Measurements from ENCODE around the gene PPIL4. TPM values are rescaled to one million over a fixed set of nuclear protein-coding genes. Genes with fewer than 3 reads are reported as not detected.

PPIL4 gene
- total and polyA plus RNA-seq, 2 of the 13 experiments (the other 11 are each of a cell fraction or from before 2014, with no cell fraction given), result 5.5 to 46.0 TPM

- TF ChIP-seq DMTF1 (CRISPR knock-in tag; IDR thresholded peaks at IDR 0.05), result no peak
- TF ChIP-seq MXI1 (IDR thresholded peaks at IDR 0.05; ENCODE audit: borderline replicate concordance, low read depth, low read length), result peak; percentile 82; the same call in 1 of the 3 replicates
- TF ChIP-seq DNMT3B (CRISPR knock-in tag; conservative IDR thresholded peaks at IDR 0.05), result no peak
- TF ChIP-seq JDP2 (CRISPR knock-in tag; IDR thresholded peaks at IDR 0.05; ENCODE audit: borderline replicate concordance), result no peak
- no peak for TF ChIP-seq ZNF704 (CRISPR knock-in tag; IDR thresholded peaks at IDR 0.05; ENCODE audit: borderline replicate concordance)
- TF ChIP-seq ATF7-NPFF (CRISPR knock-in tag; IDR thresholded peaks at IDR 0.05; ENCODE audit: low read depth), result no peak
- no peak for TF ChIP-seq TP53 (CRISPR knock-in tag; conservative IDR thresholded peaks at IDR 0.05)
- no peak for TF ChIP-seq NAIF1 (CRISPR knock-in tag; IDR thresholded peaks at IDR 0.05; ENCODE audit: borderline replicate concordance)
- TF ChIP-seq RBAK (CRISPR knock-in tag; IDR thresholded peaks at IDR 0.05), result no peak
- TF ChIP-seq ZNF512 (CRISPR knock-in tag; IDR thresholded peaks at IDR 0.05), result no peak
- no peak for TF ChIP-seq AKNA (CRISPR knock-in tag; IDR thresholded peaks at IDR 0.05; ENCODE audit: borderline replicate concordance)
- no peak for TF ChIP-seq HOXA7 (CRISPR knock-in tag; IDR thresholded peaks at IDR 0.05)
- TF ChIP-seq ZNF747 (CRISPR knock-in tag; IDR thresholded peaks at IDR 0.05; ENCODE audit: borderline replicate concordance), result peak; percentile 35; the same call in 1 of the 2 replicates
- peak; percentile 44; the same call in 1 of the 2 replicates for TF ChIP-seq ZBTB38 (CRISPR knock-in tag; IDR thresholded peaks at IDR 0.05)
- TF ChIP-seq LCORL (IDR thresholded peaks at IDR 0.05), result no peak
- 0 out of 2 replicates have a peak, but pooled peaks have one; percentile 42 for TF ChIP-seq LCORL (CRISPR knock-in tag; IDR thresholded peaks at IDR 0.05)
- TF ChIP-seq NFKB2 (CRISPR knock-in tag; IDR thresholded peaks at IDR 0.05; ENCODE audit: borderline replicate concordance), result peak; percentile 10; the same call in 1 of the 2 replicates
Measured at GRCh38 chr6:149565527-149566409, 19.9 kb upstream of the PPIL4 start, which contains the start of gene GINM1 (continued).
